Measurements from ENCODE around the gene LRRC56.

The LRRC56 gene

DNA sequence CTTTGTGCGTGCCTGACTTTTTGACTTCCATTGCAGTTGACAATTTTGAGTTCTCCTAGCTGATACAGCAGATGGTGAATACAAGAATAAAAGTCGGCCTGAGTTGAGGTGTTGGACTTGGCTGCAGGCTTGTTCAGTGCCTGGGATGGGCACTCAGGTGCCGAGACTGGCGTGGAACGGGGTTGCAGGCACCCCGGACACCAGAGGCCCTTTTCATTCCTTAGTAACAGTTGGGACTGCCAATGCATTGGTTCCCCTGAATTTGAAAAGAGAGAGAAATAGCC is 40.2 kb downstream of the LRRC56 start:
- no peak for DNase-seq

DNA sequence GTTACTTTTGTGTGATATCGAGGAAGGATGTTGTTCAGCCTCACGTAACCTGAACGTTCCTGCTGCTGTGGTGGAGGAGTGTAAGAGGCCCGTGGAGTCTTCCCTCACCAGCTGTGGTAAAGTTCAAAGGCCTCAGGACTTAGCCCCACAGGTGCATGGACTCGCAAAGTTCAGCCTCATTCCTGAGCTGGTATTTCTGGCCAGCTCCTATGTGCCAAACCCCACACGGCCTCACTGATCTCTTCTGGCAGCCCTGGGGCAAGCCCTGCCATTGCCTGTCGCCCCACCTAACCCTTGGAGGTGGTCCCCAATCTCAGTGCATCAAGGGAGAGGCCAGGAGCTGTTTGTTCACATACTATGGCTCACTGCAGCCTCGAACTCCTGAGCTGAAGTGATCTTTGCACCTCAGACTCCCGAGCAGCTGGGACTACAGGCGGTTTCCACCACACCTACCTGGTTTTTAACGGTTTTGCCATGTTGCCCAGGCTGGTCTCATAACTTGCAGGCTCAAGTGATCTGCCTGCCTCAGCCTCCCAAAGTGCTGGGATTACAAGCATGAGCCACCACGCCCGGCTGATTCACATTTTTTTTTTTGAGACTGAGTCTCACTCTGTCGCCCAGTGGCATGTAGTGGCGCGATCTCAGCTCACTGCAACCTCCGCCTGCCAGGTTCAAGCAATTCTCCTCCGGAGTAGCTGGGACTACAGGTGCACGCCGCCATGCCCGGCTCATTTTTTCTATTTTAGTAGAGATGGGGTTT is 41.1 kb downstream of the LRRC56 start:
- DNase-seq = no peak

DNA sequence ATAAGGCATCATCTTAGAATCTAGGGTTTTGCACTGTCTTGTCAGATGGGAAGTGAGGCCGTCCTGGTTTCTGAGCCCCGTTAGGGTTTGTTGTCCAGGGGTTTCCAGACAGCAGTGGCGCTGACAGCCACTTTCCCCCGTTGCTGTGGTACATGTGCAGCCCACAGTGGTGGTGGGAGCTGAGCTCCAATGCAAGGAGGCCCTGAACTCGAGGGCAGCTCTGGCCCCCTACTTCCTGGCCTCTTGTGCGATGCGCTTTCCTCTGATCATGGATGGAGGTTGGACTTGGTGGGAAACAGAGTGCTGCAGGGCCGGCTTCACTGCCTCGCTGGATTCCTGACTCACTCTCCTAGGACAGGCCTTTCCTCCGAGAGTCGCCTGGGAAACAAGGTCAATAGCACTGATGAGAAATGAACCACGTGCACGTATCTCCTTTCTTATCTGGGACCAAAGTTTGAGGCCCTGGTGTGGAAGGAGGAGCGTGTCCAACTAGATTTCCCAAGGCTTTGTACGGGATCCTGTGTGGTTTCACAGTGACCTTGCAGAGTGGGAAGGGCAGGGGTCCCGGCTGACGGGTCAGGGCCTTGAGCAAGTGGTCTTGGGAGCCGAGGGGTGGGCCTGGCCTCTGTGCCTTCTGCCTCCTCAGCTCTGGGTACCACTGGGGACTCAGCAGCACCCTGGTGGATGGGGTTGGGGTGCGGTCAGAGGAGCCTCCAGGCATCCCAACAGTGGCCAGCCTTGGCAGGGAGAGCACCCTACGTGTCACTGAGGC is 42.7 kb downstream of the LRRC56 start:
- no peak for DNase-seq

DNA sequence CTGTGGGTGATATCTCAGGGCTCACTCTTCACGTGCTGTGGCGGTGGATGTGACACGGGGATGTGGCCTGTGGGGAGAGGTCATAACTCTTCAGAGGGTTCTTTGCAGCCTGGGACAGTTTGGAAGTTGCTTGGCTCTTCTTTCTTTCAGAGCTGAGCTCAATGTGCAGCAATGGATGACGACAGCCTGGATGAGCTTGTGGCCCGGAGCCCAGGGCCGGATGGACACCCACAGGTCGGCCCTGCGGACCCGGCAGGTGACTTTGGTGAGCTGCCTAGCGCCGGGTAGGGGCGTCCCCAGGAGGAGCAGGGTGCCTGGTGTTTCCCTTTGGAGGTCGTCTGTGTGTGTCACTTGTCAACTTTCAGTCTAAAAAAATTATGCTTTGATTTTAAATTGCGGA is 44.0 kb downstream of the LRRC56 start:
- DNase-seq = no peak

DNA sequence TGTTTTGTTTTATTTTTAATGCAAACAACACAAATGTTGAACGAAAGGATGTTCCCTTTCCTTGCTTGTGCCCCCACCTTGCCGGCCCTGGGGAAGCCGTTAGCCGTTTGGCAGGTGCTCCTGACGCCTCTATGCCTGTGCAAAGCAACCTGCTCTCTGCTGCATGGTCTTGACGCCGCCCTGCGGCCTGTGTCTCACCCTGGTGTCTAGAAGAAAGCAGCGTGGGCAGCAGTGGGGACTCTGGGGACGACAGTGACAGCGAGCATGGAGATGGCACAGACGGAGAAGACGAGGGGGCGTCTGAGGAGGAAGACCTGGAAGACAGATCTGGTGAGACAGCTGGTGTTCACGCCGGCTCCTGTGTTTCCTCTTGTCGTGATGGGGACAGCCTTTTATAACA is 44.4 kb downstream of the LRRC56 start:
- DNase-seq = no peak

DNA sequence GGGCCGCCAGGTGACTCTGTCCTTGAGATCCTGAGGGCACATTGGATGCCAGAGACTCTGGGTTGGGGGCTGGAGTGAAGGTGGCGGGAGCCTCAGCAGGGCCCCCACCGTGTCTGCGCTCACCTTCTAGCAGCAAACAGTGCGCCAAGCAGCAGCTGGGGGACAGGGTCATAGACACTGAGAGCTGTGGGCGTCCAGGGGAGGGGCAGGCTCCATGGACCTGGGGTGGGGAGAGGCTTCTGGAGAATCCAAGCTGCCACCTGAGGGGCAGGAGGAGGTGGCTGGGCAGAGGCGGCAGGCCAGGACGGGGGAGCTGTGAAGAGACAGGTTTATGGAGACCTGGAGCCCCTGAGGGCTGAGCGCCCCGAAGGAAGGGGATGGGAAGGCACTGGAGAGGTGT is 47.0 kb downstream of the LRRC56 start:
- no peak for DNase-seq

DNA sequence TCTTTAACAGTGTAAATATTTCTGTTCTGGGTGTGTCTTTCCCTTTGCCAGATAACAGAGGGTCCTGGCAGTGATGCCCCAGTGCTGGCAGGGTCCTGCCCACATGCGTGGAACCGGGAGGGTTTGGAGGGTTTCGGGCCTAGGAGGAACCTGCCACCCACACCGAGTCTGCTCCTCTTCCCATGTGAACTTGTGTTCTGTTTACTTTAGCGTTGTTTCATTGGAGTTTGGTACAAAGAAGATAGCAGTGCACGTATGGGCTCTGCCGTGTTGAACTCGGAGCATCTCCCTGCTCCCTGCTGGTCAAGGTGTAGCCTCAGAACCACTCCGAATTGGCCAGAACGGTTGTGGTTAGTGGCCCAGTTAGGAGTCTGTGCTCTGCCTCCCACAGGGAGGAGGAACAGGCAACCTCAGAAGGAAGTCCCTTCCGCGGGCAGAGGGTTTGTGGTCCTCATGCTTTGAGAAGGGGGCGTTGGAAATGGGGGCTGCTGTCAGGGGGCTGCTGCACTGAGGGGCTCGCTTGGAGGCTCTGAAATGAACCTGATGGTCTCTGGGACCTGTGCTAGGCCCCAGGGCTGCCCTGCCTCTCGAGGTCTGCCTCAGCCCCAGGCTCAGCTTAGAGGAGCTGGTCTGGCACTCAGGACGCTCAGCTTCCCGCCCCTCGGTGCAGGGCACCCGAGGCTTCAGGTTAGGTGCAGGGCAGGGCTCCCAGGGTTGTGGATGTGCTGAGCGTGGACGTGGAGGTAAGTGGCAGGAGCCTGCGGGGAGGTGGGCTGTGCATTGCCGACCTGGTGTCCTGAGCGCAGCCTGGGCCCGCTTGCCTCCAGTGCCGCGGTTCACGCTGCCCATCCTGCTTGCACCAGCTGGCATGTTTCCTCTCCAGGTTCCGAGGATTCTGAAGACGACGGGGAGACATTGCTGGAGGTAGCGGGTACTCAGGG is 49.3 kb downstream of the LRRC56 start:
- no peak for DNase-seq

DNA sequence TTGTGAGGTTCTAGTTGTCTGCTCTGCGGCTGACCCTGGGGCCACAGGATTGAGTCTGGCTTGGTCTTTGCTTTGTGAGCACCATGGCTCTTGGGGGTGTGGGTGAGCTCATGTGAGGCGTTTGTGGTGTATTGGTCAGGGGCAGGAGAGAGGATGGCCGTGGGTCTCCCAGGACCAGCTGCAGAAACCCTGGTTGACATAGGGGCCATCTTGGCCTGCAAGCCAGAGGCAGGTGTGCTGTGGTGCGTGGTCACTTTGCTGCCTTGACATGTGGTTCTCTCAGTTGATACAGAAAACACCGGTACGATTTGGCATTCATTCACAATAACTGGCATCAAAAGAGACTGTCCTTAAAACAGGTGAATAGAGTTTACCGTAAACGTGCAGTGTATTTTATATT is 50.2 kb downstream of the LRRC56 start:
- DNase-seq = no peak

DNA sequence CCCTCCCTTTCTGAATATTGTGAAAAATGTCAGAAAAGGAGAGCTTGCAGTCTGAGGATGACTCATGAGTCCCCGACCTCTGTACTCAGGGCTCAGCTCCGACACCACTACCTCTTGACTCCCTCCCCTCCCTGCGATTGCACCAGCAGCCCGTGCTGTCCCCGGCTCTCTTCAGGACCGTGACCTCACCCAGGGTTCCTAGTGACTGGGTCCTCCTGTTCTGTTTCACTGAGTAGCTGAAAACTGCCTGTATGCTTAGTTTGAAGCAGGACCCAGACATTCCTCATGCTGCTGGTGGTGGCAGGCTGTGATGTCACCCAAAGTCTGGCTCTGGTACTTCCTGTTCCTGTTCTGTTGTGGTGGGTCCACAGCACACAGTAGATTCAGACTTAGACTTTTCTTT is 50.7 kb downstream of the LRRC56 start:
- peak; percentile 86 for DNase-seq

DNA sequence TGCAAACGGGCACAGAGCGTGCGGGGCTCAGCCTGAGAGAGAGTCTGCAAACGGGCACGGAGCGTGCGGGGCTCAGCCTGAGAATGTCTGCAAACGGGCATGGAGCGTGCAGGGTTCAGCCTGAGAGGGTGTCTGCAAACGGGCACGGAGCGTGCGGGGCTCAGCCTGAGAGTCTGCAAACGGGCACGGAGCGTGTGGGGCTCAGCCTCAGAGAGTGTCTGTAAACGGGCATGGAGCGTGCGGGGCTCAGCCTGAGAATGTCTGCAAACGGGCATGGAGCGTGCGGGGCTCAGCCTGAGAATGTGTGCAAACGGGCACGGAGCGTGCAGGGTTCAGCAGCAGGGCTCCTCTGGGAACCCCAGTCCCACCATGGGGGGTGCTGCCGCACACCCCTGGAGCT is 52.5 kb downstream of the LRRC56 start:
- no peak for DNase-seq

DNA sequence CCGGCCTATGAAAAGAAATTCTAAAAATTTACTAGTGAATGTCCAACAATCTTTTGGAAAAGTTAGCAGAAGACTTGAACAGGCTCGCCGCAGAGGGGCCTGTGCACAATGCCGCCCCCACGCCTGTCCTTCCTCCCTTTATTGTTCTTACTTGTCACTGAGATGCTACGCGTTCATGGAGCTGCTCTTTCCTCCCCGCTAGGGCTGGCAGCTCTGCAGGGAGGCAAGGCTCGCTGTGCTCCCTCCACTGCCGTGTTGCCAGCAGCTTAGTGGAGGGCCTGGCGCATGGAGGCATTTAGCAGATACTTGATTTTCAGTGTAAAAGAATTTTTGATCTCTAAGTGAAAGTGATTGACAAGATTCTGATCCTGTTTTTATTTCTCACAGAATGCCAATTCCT is 53.7 kb downstream of the LRRC56 start:
- no peak for DNase-seq

DNA sequence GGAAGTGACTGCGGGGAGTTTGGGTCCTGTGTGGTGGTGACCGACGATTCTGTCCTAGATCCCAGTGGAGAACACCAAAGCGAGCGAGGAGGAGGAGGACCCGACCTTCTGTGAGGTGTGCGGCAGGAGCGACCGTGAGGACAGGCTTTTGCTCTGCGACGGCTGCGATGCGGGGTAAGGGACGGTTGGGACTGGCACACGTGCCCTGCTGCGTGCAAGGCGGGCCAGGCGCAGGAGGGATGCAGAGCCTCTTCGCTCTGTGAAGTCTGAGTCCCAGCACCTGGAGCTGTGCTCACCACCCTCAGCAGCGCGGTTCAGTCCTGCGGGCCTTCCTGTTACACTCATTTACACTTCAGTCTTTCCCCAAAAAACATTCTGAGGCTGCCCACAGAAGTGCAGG is 55.2 kb downstream of the LRRC56 start:
- DNase-seq = no peak

DNA sequence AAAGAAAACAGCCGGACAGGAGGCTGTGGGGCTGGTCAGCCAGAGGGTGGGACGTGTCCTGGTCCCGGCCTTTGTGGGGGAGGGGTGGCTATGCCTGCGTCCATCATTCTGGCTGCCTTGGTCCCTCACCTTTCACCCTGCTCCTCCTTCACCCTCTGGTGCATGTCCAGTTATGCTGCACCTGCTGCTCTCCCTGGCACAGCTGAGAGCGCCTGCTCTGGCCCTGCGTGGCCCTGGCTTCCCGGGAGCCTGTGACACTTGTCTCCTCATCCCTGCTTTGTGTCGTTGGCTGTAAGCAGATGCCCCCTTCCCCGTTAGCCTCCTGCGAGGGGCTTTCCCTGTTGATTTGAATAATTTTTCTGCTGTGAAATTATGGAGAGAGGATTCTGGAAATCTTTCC is 55.6 kb downstream of the LRRC56 start:
- DNase-seq = no peak

DNA sequence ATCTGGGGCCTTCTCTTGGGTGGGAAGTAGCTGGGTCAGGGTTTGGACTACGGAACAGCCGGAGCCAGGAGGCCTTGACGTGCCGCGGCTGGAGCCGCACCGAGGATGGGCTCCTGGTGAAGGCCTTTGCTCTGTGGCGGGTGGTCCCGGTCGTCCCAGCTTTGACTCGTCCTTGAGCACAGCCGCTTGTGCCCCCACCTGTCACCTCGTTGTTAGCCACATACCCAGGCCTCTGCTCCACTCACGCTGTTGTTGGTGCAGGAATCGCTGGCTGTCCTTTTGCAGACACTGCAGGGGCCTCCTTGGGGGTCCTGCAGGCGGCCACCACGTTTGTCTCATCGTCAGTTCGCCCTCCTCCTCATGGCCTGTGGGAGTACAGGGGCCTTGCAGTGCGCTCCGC is 56.0 kb downstream of the LRRC56 start:
- no peak for DNase-seq

DNA sequence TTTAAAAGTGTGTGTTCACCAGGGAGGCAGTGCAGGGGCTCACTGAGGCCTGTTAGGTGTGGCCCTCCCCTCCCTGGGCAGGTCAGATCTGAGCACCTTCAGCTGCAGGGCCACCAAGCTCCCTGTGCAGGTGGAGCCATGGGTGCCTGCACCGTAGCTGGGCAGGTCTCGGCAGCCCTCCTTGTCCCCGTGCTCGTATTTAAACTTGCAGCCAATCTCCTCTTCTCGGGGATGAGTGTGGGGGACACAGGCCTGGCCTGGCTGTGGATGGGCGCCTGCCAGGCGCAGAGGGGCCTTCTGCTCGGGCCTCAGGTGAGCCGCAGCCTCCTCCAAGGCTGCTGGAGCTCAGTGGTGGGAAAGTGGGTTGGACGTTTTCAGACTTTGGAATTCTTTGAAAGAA is 58.1 kb downstream of the LRRC56 start:
- DNase-seq = no peak

DNA sequence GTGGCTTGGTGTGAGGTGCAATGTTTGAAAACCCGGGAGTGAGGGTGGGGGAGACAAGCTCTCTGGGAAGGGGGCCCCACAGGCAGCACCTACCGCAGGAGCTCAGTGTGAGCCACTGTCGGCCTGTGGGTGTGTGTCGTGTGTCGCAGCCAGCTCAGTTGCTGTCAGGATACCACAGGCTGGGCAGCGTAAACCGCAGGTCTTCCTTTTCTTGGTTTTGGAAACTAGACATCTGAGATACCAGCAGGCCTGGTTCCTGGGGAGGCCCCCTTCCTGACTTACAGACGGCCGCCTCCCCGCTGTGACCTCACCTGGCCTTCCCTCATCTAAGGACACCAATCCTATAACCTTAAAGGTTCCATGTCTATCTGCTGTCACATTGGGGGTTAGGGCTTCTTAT is 59.0 kb downstream of the LRRC56 start:
- DNase-seq = no peak

DNA sequence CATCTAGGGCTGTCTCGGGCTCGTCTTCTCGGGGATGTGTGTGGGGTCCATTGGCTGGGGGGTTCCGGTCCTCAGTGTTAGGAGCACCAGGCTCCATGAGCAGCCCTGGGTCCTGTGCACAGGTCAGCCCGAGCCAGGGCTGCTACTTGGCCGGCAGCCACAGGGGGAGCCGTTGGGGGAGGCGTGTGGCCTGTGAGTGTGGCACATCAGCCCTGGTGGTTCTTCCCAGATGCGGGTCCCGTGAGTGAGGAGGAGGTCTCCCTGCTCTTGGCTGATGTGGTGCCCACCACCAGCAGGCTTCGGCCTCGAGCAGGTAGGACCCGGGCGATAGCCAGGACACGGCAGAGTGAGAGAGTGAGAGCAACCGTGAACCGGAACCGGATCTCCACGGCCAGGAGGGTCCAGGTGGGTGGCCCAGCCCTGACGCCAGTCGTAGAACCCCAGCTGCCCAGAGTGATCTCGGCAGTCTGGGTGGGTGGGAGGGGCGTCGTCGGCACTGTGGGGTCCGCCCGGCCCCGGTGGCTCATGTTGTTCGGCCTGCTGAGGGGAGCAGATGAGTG is 59.9 kb downstream of the LRRC56 start:
- no peak for DNase-seq

DNA sequence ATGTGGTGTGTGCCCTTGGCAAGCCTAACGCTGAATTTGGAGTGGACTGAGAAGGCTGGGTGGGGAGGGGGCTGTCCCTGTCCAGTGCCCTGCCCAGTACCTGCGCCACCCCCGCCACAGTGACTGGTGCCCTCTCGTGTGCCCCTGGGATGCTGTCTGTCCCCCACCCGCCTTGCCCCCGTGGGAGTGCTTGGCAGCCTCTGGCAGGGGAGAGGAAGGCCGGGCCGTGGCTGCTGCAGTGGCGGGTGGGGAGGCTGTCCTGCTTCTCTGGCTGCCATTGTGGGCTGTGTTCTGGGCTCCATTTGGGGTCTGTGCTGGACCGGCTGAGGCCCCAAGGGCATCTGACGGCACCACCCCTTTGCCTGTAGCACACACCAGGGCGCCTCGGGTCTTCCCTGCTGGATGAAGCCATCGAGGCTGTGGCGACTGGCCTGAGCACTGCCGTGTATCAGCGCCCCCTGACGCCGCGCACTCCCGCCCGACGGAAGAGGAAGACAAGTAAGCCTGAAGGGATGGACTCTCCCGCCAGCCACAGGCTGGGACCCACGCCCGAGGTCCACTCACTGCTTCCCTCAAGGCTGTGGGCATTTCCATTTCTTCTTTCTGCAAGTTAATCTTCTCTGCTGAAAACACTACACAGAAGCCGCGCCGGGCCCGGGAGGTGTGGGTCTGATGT is 60.8 kb downstream of the LRRC56 start:
- DNase-seq = no peak

DNA sequence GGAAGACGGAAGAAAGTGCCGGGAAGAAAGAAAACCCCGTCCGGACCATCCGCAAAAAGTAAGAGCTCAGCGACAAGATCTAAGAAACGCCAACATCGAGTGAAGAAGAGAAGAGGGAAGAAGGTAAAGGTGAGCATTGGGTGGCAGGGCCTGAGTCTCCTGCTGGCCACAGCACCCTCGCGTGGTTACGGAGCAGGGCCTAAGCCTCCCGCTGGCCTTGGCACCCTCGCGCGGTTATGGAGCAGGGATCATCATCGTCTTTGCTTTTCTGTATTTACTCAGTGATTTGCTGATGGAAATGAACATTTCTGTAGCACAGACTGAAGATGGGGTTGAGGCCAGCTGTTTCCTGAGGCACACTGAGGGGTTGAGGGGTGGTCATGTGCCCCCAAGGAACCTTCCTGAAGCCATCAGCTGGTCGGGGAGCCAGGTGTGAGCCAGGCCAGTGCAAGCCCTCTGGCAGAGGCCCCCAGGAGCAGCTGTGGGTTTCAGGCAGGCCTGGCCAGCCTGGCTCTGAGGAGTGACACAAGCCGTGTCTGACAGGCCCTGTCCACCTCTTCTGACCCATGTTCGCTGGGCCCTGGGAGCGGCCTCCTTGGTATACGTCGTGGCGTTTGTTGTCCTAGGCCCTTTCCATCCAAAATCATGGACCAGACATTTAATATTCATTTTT is 64.4 kb downstream of the LRRC56 start:
- DNase-seq = no peak

DNA sequence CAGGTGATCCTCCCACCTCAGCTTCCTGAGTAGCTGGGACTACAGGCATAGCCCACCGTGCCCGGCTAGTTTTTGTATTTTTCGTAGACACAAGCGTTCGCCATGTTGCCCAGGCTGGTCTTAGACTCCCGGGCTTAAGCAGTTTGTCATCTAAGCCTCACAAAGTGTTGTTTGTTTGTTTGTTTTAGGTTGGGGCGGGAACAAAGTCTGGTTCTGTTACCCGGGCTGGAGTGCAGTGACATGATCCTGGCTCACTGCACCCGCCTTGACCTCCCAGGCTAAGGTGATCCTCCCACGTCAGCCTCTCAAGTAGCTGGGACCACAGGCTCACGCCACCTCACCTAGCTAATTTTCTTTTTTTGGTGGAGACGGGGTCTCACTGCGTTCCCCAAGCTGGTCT is 65.8 kb downstream of the LRRC56 start:
- DNase-seq = no peak

Data from CD4-positive, alpha-beta T cell treated with Interleukin-4 for 4 hours (primary cell).